Measurements from ENCODE around the gene DESI1.

DNA sequence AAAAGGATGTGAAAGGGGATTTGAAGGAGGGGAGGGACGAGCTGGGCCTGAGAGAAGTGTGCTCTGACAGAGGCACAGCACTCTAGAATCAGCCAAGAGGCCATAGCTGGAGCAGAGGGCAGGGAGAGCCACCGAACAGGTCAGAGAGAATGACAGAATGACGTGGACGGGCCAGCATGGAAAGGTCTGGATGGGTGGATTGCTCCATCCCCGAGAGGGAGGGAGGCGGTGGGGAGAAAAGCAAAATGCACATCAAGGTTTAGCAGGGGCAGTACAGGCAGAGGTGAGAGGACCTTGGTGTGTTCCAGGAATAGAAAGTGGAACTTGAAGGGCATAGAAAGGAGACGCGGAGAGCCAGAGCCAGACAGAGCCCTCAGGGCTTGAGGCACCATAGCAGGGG lies 38.1 kb downstream of the DESI1 start:
- TF ChIP-seq CTCF (IDR thresholded peaks at IDR 0.05 in 4 of 5, conservative IDR thresholded peaks at IDR 0.05 in 1 of 5) (no peak), POLR2A (IDR thresholded peaks at IDR 0.05) (no peak)

Data from gastrocnemius medialis (tissue), 4 donors.